ENCODE measurements around the gene TBC1D21. TPM values are rescaled to one million over a fixed set of nuclear protein-coding genes. Genes with fewer than 3 reads are reported as not detected.

Gene TBC1D21
- total and polyA plus RNA-seq, 10 of the 15 experiments (the other 5 are each of a cell fraction or from before 2014, with no cell fraction given): not detected

DNA sequence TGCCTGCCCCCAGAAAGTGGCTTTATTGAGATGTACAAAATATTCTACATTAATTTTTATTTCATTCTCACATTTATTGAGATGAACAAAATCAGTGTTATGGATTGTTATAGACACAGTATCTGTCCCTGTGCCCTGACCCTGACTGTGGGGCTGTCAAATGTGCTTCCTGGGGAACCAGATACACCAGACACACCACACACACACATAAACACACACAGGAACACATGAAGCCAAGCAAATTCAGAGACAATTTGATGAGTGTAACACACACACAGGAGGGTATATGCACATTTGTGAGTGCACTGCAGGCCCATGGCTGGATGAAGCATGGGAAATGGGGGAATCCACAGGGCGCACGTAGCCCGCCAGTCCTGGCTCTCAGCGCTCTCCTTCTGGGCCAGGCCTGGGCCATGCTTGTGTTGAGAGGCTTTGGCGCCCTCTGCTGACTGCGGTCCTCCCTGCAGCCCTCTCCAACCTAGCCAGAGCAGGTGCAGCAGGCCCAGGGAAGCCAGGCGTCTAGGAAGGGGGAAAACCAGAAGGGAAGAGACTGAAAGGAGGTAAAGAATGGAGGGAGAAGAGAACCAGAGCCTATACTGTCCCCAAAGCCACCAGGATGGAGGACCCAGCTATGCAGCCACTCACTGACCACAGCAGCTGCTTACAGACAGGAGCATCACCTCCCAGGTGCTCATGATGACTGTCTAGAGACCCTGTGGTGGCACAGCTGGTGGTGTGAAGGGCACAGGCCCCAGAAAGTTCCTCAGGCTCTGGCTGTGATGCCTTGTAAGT, 34.9 kb downstream of the TBC1D21 start (continued):
- TF ChIP-seq HDGF (IDR thresholded peaks at IDR 0.05) (peak; percentile 58; the same call in 1 of the 2 replicates), NR2F1 (conservative IDR thresholded peaks at IDR 0.05) (no peak)
- TF ChIP-seq, protein P1, sequence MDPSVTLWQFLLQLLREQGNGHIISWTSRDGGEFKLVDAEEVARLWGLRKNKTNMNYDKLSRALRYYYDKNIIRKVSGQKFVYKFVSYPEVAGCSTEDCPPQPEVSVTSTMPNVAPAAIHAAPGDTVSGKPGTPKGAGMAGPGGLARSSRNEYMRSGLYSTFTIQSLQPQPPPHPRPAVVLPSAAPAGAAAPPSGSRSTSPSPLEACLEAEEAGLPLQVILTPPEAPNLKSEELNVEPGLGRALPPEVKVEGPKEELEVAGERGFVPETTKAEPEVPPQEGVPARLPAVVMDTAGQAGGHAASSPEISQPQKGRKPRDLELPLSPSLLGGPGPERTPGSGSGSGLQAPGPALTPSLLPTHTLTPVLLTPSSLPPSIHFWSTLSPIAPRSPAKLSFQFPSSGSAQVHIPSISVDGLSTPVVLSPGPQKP (IDR thresholded peaks at IDR 0.05; ENCODE audit: low read depth, low read length): no peak

DNA sequence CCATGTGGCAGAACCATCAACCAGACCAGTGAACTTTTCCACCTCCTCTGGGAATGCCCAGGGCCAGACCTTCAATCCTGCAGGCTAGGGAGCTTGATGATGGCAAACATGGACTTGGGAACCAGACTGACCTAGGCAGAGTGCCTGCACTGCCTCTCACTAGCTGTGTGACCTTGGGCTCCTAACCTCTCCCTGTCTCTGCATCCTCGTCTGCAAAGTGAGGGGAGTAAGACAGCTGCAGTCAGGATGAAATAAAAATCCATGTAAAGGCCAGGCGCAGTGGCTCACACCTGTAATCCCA, 35.4 kb downstream of the TBC1D21 start:
- no peak overlapping the region for H3K27ac ChIP-seq (ENCODE audit: control insufficient read depth, insufficient read depth)
- no peaks in the 10 kb centered on the region for H4K20me1 ChIP-seq (ENCODE audit: control insufficient read depth, insufficient read depth)
- ATAC-seq: no peak; the same call in 2 of the 3 replicates
- in situ Hi-C loops (cut with MboI): no loop called here
- H3K27me3 ChIP-seq (replicated peaks in 1 of 2; ENCODE audit: control insufficient read depth in 2 of 2, insufficient read depth in 2 of 2, low read length in 1 of 2): peaks cover 0 to 6% of the 10 kb centered on the region in 2 experiments; a peak in 2 of 4 replicates
- no peaks in the 10 kb centered on the region for H3K36me3 ChIP-seq (ENCODE audit: control insufficient read depth in 2 of 2, insufficient read depth in 2 of 2, low read length in 1 of 2)
- POLR2A ChIA-PET: no interaction called here
- no peaks in the 10 kb centered on the region for H3K4me1 ChIP-seq (ENCODE audit: control insufficient read depth, insufficient read depth, low read length)
- H3K4me2 ChIP-seq (ENCODE audit: control insufficient read depth, insufficient read depth): no peak overlapping the region
- no peak overlapping the region for H3K9ac ChIP-seq (ENCODE audit: control insufficient read depth, insufficient read depth, low read length)
- DNase-seq (ENCODE audit: low read depth, low spot score): no peak
- RAD21 ChIA-PET (ENCODE audit: unreplicated experiment): no interaction called here
- CTCF ChIA-PET: interaction anchor here (0.6 to 8.8 kb wide), 7 partner anchors 12 to 569 kb away, joined by 3 to 116 read pairs (median 3); partner anchors contain the start of gene TBC1D21
- 13% methylated on average over 2 of the region's 2 CpGs for WGBS (ENCODE audit: insufficient coverage, insufficient replicate concordance, low lambda C conversion rate, missing lambda C conversion rate)
- no peaks in the 10 kb centered on the region for H3K79me2 ChIP-seq (ENCODE audit: control insufficient read depth, insufficient read depth, low read length)
- no peak overlapping the region for H3K4me3 ChIP-seq
- H3K9me3 ChIP-seq (replicated peaks; ENCODE audit: control insufficient read depth, insufficient read depth, low read length): no peaks in the 10 kb centered on the region
- no peak for FAIRE-seq
- intact Hi-C loops (cut with micrococcal nuclease; ENCODE audit: unreplicated experiment): loop anchor here (1.0 kb wide), 1 partner anchor 34 kb away; no protein-coding TSS in a partner anchor
- no TSS peak for BruUV-seq (replicated peaks)
- SMC1A ChIA-PET (ENCODE audit: uncharacterized antibody, unreplicated experiment): interaction anchor here (1.2 to 4.8 kb wide), 2 partner anchors 35 to 39 kb away, joined by 3 to 43 read pairs; partner anchors contain the start of gene TBC1D21
- TF ChIP-seq SIN3A (IDR thresholded peaks at IDR 0.05; ENCODE audit: low read depth, low read length): no peak
- TF ChIP-seq, protein P2, sequence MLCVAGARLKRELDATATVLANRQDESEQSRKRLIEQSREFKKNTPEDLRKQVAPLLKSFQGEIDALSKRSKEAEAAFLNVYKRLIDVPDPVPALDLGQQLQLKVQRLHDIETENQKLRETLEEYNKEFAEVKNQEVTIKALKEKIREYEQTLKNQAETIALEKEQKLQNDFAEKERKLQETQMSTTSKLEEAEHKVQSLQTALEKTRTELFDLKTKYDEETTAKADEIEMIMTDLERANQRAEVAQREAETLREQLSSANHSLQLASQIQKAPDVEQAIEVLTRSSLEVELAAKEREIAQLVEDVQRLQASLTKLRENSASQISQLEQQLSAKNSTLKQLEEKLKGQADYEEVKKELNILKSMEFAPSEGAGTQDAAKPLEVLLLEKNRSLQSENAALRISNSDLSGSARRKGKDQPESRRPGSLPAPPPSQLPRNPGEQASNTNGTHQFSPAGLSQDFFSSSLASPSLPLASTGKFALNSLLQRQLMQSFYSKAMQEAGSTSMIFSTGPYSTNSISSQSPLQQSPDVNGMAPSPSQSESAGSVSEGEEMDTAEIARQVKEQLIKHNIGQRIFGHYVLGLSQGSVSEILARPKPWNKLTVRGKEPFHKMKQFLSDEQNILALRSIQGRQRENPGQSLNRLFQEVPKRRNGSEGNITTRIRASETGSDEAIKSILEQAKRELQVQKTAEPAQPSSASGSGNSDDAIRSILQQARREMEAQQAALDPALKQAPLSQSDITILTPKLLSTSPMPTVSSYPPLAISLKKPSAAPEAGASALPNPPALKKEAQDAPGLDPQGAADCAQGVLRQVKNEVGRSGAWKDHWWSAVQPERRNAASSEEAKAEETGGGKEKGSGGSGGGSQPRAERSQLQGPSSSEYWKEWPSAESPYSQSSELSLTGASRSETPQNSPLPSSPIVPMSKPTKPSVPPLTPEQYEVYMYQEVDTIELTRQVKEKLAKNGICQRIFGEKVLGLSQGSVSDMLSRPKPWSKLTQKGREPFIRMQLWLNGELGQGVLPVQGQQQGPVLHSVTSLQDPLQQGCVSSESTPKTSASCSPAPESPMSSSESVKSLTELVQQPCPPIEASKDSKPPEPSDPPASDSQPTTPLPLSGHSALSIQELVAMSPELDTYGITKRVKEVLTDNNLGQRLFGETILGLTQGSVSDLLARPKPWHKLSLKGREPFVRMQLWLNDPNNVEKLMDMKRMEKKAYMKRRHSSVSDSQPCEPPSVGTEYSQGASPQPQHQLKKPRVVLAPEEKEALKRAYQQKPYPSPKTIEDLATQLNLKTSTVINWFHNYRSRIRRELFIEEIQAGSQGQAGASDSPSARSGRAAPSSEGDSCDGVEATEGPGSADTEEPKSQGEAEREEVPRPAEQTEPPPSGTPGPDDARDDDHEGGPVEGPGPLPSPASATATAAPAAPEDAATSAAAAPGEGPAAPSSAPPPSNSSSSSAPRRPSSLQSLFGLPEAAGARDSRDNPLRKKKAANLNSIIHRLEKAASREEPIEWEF (IDR thresholded peaks at IDR 0.05; ENCODE audit: insufficient replicate concordance, low read depth, low read length): no peak
- no peak for TF ChIP-seq CHD4 (IDR thresholded peaks at IDR 0.05)
- TF ChIP-seq PAX8 (IDR thresholded peaks at IDR 0.05): no peak
- no peak for TF ChIP-seq CBX5 (IDR thresholded peaks at IDR 0.05; ENCODE audit: low read depth)
- no peak for TF ChIP-seq IKZF2 (IDR thresholded peaks at IDR 0.05)
- no peak overlapping the region for H2AFZ ChIP-seq (ENCODE audit: control insufficient read depth, low read depth, low read length)
